Gastrocnemius medialis (tissue), 4 donors: Measurements from ENCODE around the gene ZNF836.

Experiments
- CTCF ChIP-seq, 5 experiments: fragments of 450-650 bp in 3 of 5; fragments of 200-600 bp in 2 of 5; sonication (generic) in 2 of 5; IDR thresholded peaks in 4 of 5; conservative IDR thresholded peaks in 1 of 5; 1 replicate in 4 of 5; 2 replicates in 1 of 5; pipeline ENCODE4 v1.5.1; 2016 to 2019; ENCODE audit warnings: antibody characterized with exemption in 5 of 5, mild to moderate bottlenecking in 3 of 5, moderate library complexity in 3 of 5
- POLR2A ChIP-seq, 2 donors: fragments of 450-650 bp; IDR thresholded peaks; one replicate each; pipeline ENCODE4 v1.6.1; 2017; ENCODE audit warnings: antibody characterized with exemption in 2 of 2, mild to moderate bottlenecking in 2 of 2, moderate library complexity in 2 of 2

- TF ChIP-seq CTCF (IDR thresholded peaks at IDR 0.05 in 4 of 5, conservative IDR thresholded peaks at IDR 0.05 in 1 of 5), result no peak
- no peak for TF ChIP-seq POLR2A (IDR thresholded peaks at IDR 0.05)
These were observed 45.0 kb upstream of the ZNF836 start for GRCh38 chr19:52216401-52216800.
